Activated CD4-positive, alpha-beta T cell treated with anti-CD3 and anti-CD28 coated beads, Interleukin-2, amount 10 ng/mL, durations not matched to agents 7 days and 5 days (primary cell): Measurements from ENCODE around the gene AASDHPPT. TPM values are rescaled to one million over a fixed set of nuclear protein-coding genes. Genes with fewer than 3 reads are reported as not detected.

Experiments used
- CTCF ChIA-PET: fragments of 350-600 bp; sonication (Branson Sonifier 250); formaldehyde crosslinking; loops from one replicate; lab custom pipeline; 2021; ENCODE audit warnings: antibody characterized with exemption; lab: Charles Lee
- POLR2A ChIA-PET: fragments of 350-600 bp; sonication (Branson Sonifier 250); formaldehyde crosslinking; loops from one replicate; lab custom pipeline; 2021; ENCODE audit warnings: antibody characterized with exemption; lab: Charles Lee
- DNase-seq: peaks from one replicate; pipeline ENCODE4 v3.0.0-alpha.2; 2020
- H3K27ac Mint-ChIP-seq: one replicate; pipeline ENCODE4 v1.8.0; 2021; ENCODE audit warnings: mild to moderate bottlenecking, moderate library complexity, mixed read lengths
- H3K27me3 Mint-ChIP-seq: one replicate; pipeline ENCODE4 v1.8.0; 2021; ENCODE audit warnings: mixed read lengths
- H3K36me3 Mint-ChIP-seq: one replicate; pipeline ENCODE4 v1.8.0; 2021; ENCODE audit warnings: low read depth, mixed read lengths
- H3K4me1 Mint-ChIP-seq: one replicate; pipeline ENCODE4 v1.8.0; 2021; ENCODE audit warnings: mixed read lengths
- H3K4me3 Mint-ChIP-seq: one replicate; pipeline ENCODE4 v1.8.0; 2021; ENCODE audit warnings: mild to moderate bottlenecking, moderate library complexity, mixed read lengths
- H3K9me3 Mint-ChIP-seq: one replicate; pipeline ENCODE4 v1.8.0; 2021; ENCODE audit warnings: mixed read lengths
- total RNA-seq, 2 experiments: library from RNA; stranded (reverse); gene quantifications; one replicate each; pipeline ENCODE4 v1.2.3, GENCODE V29; 2021

AASDHPPT gene
- total RNA-seq, 2 experiments from 2014 or later: 30.5 to 35.2 TPM

- peaks cover 37% of the 10 kb centered on the region for H3K36me3 Mint-ChIP-seq
- H3K27me3 Mint-ChIP-seq: no peaks in the 10 kb centered on the region
- H3K4me3 Mint-ChIP-seq: no peak overlapping the region
- ChIA-PET POLR2A (no interaction called here), CTCF (interaction anchor here (0.7 to 1.2 kb wide), 4 partner anchors 14 to 57 kb away, joined by 3 read pairs; partner anchors contain the start of genes AASDHPPT and KBTBD3)
- no peak for DNase-seq
- H3K4me1 Mint-ChIP-seq: peaks cover 27% of the 10 kb centered on the region
- H3K27ac Mint-ChIP-seq: peak overlapping the region; percentile 39
- no peaks in the 10 kb centered on the region for H3K9me3 Mint-ChIP-seq
These were observed 14.1 kb downstream of the AASDHPPT start for GRCh38 chr11:106091480-106092123.

DNA sequence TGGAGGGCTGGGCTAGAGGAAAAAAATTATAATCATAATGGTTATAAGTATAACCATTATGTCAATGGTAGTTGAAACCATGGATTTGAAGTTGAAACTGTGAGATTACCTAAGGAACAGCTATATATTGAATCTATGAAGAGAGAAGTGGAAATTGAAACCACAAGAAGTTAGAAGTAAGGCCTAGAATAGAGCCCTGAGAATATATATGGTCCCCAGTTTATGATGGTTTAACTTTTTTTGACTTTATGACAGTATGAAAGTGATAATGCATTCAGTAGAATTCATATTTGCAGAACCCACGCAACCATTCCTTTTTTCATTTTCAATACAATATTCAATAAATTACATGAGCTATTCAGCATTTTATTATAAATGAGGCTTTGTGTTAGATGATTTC, 15.0 kb downstream of the AASDHPPT start:
- Mint-ChIP-seq H3K27ac (no peak overlapping the region), H3K4me1 (peaks cover 23% of the 10 kb centered on the region), H3K27me3 (no peaks in the 10 kb centered on the region), H3K9me3 (no peaks in the 10 kb centered on the region), H3K4me3 (no peak overlapping the region), H3K36me3 (peaks cover 45% of the 10 kb centered on the region)
- POLR2A ChIA-PET: no interaction called here
- CTCF ChIA-PET: interaction anchor here (0.6 kb wide), 1 partner anchor 70 kb away, joined by 3 read pairs; no protein-coding TSS in a partner anchor
- DNase-seq: no peak

- Mint-ChIP-seq H3K27me3 (no peaks in the 10 kb centered on the region), H3K9me3 (no peaks in the 10 kb centered on the region), H3K4me1 (no peaks in the 10 kb centered on the region), H3K4me3 (no peak overlapping the region), H3K27ac (no peak overlapping the region), H3K36me3 (peaks cover 33% of the 10 kb centered on the region)
- ChIA-PET CTCF (no interaction called here), POLR2A (no interaction called here)
- no peak for DNase-seq
These were observed 21.6 kb downstream of the AASDHPPT start for GRCh38 chr11:106098893-106099553.

GRCh38 chr11:106101370-106101769, 23.9 kb downstream of the AASDHPPT start:
- Mint-ChIP-seq H3K4me3 (no peak overlapping the region), H3K4me1 (no peaks in the 10 kb centered on the region), H3K36me3 (peaks cover 22% of the 10 kb centered on the region), H3K27me3 (no peaks in the 10 kb centered on the region), H3K27ac (no peak overlapping the region), H3K9me3 (no peaks in the 10 kb centered on the region)
- ChIA-PET POLR2A (no interaction called here), CTCF (no interaction called here)
- DNase-seq: no peak

DNA sequence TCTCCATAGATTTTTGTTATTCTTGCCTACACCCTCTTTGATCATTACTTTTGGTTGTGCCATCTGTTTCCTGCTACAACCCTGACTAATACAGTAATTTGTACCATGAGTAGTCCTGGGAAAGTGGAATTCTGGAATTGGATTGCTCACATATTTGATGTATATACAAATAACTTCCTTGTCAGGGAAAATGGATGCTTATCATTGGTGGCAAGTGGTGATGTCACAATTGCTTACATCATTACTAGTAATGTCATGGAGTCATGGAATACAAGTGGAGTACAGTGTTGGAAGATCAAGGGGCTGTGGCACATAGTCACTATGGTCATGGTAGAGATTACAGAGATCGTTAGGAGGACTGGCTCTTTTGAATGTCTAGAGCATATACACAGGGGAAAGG, 24.4 kb downstream of the AASDHPPT start:
- POLR2A ChIA-PET: no interaction called here
- no peaks in the 10 kb centered on the region for H3K27me3 Mint-ChIP-seq
- CTCF ChIA-PET: no interaction called here

DNA sequence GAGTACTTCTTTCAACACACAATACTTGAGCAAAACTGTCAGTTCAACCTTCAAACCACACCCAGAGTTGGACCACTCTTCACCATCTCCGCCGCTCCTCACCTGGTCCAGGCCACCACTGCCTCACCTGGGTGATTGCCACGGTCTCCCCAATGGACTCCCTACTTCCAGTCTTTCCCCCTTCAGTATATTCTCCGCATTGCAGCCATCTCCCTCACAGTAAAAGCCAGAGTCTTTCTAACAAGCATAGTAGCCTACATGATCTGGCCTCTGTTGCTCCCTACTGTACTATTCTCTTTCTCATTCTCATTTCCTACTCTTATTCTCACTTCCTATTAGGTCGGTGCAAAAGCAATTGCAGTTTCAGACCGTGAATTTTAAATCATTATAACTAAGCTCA, 28.5 kb downstream of the AASDHPPT start:
- H3K27me3 Mint-ChIP-seq: no peaks in the 10 kb centered on the region
- H3K9me3 Mint-ChIP-seq: no peaks in the 10 kb centered on the region
- H3K4me1 Mint-ChIP-seq: no peaks in the 10 kb centered on the region
- H3K4me3 Mint-ChIP-seq: no peak overlapping the region
- POLR2A ChIA-PET: no interaction called here
- no peaks in the 10 kb centered on the region for H3K36me3 Mint-ChIP-seq
- DNase-seq: no peak
- CTCF ChIA-PET: no interaction called here
- no peak overlapping the region for H3K27ac Mint-ChIP-seq

More for the DNA sequence above, 24.4 kb downstream of the AASDHPPT start:
- DNase-seq: no peak
- H3K27ac Mint-ChIP-seq: no peak overlapping the region
- H3K9me3 Mint-ChIP-seq: no peaks in the 10 kb centered on the region
- H3K4me3 Mint-ChIP-seq: no peak overlapping the region
- H3K36me3 Mint-ChIP-seq: peaks cover 18% of the 10 kb centered on the region
- no peaks in the 10 kb centered on the region for H3K4me1 Mint-ChIP-seq

DNA sequence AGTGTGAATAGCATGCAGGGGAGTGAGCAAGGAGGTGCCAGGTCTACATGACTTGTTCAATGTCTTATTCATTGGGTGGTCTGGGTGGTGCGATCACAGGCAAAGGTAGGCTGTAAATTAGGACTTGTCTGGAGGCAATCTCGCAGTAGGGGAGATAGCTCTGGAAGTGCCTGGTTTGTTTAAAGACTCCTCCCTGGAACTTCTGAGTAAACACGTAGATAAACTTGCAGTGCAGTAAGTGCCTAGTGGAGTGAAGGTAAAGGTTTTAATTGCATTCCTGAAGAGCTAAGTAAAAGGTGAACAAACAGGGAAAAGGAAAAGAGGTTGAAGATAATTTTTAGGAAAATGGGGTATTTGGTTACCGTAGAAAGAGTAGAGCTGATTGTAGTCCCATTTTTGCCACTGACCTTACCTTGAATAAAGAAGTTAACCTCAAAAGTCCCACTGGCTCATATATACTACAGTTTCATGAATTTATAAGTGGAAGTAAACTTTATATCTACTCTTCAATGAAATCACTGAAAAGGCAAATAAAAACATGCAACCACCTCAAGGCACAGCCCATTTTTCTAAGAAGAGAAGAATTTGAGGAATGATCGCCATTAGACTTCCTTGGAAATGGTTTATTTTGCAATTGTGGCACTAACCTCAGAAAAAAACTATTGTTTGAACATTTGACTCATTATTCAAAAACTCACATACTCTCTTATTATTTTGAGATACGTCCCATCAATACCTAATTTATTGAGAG, 44.3 kb downstream of the AASDHPPT start:
- peaks cover 4% of the 10 kb centered on the region for H3K27me3 Mint-ChIP-seq
- H3K9me3 Mint-ChIP-seq: no peaks in the 10 kb centered on the region
- no peaks in the 10 kb centered on the region for H3K4me1 Mint-ChIP-seq
- ChIA-PET CTCF (no interaction called here), POLR2A (no interaction called here)
- no peak overlapping the region for H3K27ac Mint-ChIP-seq
- H3K4me3 Mint-ChIP-seq: no peak overlapping the region
- no peak for DNase-seq
- no peaks in the 10 kb centered on the region for H3K36me3 Mint-ChIP-seq

- ChIA-PET CTCF (no interaction called here), POLR2A (no interaction called here)
- H3K27me3 Mint-ChIP-seq: peaks cover 13% of the 10 kb centered on the region
- H3K4me3 Mint-ChIP-seq: no peak overlapping the region
- no peaks in the 10 kb centered on the region for H3K36me3 Mint-ChIP-seq
- H3K27ac Mint-ChIP-seq: no peak overlapping the region
- H3K9me3 Mint-ChIP-seq: no peaks in the 10 kb centered on the region
- no peaks in the 10 kb centered on the region for H3K4me1 Mint-ChIP-seq
- DNase-seq: no peak
These were observed 50.1 kb downstream of the AASDHPPT start for GRCh38 chr11:106127604-106128003.

GRCh38 chr11:106128740-106129139, 51.3 kb downstream of the AASDHPPT start:
- Mint-ChIP-seq H3K4me1 (no peaks in the 10 kb centered on the region), H3K27ac (no peak overlapping the region), H3K36me3 (no peaks in the 10 kb centered on the region), H3K27me3 (peaks cover 17% of the 10 kb centered on the region), H3K4me3 (no peak overlapping the region), H3K9me3 (no peaks in the 10 kb centered on the region)
- DNase-seq: no peak
- CTCF ChIA-PET: no interaction called here
- POLR2A ChIA-PET: no interaction called here

- Mint-ChIP-seq H3K36me3 (no peaks in the 10 kb centered on the region), H3K4me3 (no peak overlapping the region), H3K27ac (no peak overlapping the region), H3K27me3 (peaks cover 13% of the 10 kb centered on the region), H3K4me1 (no peaks in the 10 kb centered on the region), H3K9me3 (no peaks in the 10 kb centered on the region)
- DNase-seq: no peak
- ChIA-PET POLR2A (no interaction called here), CTCF (interaction anchor here (1.1 kb wide), 1 partner anchor 344 kb away, joined by 3 read pairs; no protein-coding TSS in a partner anchor)
These were observed 54.5 kb downstream of the AASDHPPT start for GRCh38 chr11:106131998-106132397.

DNA sequence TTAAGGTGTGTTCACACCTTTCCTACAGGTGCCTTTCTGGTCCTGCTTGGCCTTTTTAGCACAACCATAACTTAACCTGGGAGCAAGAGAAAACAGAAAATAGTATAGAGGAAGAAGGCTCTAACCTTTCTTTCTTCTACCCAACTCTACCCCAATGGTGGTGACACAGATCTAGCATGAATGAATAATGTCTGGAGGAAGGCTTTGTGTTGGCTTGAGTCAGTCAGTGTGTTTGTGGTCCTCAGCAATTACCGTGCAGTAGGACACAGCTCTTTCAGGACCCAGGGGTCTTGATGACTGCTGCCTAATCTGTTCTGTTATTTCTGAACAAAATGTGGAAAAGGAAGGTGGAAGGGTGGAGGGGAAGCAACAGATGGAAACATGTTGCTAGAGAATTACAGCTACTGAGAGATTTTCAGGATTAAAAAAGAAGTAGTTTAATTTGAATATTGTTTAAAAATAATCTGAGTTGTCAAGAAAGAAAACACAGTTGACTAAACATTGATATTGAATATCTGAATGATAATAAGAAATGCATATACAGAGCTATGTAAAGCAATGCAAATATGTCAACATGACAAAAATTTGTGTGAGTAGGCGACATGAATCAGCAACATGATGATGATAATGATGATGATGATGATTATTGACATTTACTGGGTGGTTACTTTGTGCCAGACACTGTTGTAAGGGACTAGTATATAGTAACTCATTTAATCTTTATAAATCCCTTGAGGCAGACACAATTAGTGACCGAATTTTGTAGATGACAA, 55.3 kb downstream of the AASDHPPT start:
- no peak overlapping the region for H3K27ac Mint-ChIP-seq
- ChIA-PET POLR2A (no interaction called here), CTCF (interaction anchor here (0.7 to 1.1 kb wide), 2 partner anchors 42 to 345 kb away, joined by 3 read pairs; no protein-coding TSS in a partner anchor)

DNA sequence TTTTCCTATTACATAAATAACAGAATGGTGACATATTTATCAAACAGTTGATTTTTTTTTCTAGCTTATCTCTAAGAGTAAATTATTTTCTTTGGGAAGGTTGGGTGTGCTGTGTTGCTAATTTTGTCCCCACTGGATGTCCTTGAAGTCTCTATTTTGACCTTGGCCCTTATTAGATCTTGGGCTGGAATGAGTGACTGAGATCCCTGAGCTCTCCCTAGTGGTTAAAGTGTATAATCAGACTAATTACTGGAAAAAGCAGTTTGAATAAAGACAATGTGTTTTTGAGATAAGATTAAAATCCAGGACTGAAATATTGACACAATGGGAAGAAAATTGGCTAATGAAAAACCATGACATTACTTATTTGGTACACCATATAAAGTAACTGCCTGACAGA, 56.1 kb downstream of the AASDHPPT start:
- ChIA-PET POLR2A (no interaction called here), CTCF (interaction anchor here (0.7 kb wide), 1 partner anchor 42 kb away, joined by 3 read pairs; no protein-coding TSS in a partner anchor)
- no peak overlapping the region for H3K27ac Mint-ChIP-seq
- H3K4me1 Mint-ChIP-seq: no peaks in the 10 kb centered on the region
- no peak overlapping the region for H3K4me3 Mint-ChIP-seq
- no peak for DNase-seq
- H3K9me3 Mint-ChIP-seq: no peaks in the 10 kb centered on the region
- peaks cover 11% of the 10 kb centered on the region for H3K27me3 Mint-ChIP-seq
- H3K36me3 Mint-ChIP-seq: no peaks in the 10 kb centered on the region

More for the DNA sequence above, 55.3 kb downstream of the AASDHPPT start:
- H3K27me3 Mint-ChIP-seq: peaks cover 13% of the 10 kb centered on the region
- no peaks in the 10 kb centered on the region for H3K4me1 Mint-ChIP-seq
- no peak overlapping the region for H3K4me3 Mint-ChIP-seq
- no peaks in the 10 kb centered on the region for H3K36me3 Mint-ChIP-seq
- no peak for DNase-seq
- no peaks in the 10 kb centered on the region for H3K9me3 Mint-ChIP-seq
